Esophagus squamous epithelium (tissue), 5 donors: Measurements from ENCODE around the gene NDRG3. TPM values are rescaled to one million over a fixed set of nuclear protein-coding genes. Genes with fewer than 3 reads are reported as not detected.

Experiments used
- DNase-seq: peaks from one replicate; lab custom pipeline; 2025; lab: John Stamatoyannopoulos, UW
- H3K27ac ChIP-seq, 4 donors: fragments of 200-600 bp; sonication (generic); one replicate each; pipeline ENCODE4 v1.5.1; 2016 to 2019; ENCODE audit warnings: mild to moderate bottlenecking in 1 of 4
- H3K27me3 ChIP-seq, 4 donors: fragments of 200-600 bp; sonication (generic); 1 replicate in 3 of 4; 2 replicates in 1 of 4; pipeline versions ENCODE4 v1.5.1 to v1.6.0; 2017 to 2021; ENCODE audit warnings: antibody characterized with exemption in 1 of 4
- H3K36me3 ChIP-seq, 3 donors: fragments of 200-600 bp; sonication (generic); one replicate each; pipeline ENCODE4 v1.5.1; 2016 to 2019
- H3K4me1 ChIP-seq, 3 donors: fragments of 200-600 bp; sonication (generic); one replicate each; pipeline ENCODE4 v1.5.1; 2017 to 2019
- H3K4me3 ChIP-seq, 4 donors: fragments of 200-600 bp; sonication (generic); 1 replicate in 3 of 4; 2 replicates in 1 of 4; pipeline ENCODE4 v1.5.1; 2016 to 2019; ENCODE audit warnings: mild to moderate bottlenecking in 2 of 4, moderate library complexity in 1 of 4
- H3K9me3 ChIP-seq, 3 donors: fragments of 200-600 bp; sonication (generic); one replicate each; pipeline ENCODE4 v1.5.1; 2016 to 2019
- POLR2A ChIP-seq, 4 donors: fragments of 450-650 bp; IDR thresholded peaks; one replicate each; pipeline ENCODE4 v1.6.1; 2017; ENCODE audit warnings: antibody characterized with exemption in 4 of 4, mild to moderate bottlenecking in 4 of 4, moderate library complexity in 3 of 4
- WGBS, 2 donors: methylation state at CpG; one replicate each; pipeline ENCODE4 v1.1.5; 2018; 5-methylcytosine and 5-hydroxymethylcytosine counted together
- intact Hi-C: fragments of 100-400 bp; cut with DNase I; formaldehyde crosslinking; loops from one replicate; pipeline ENCODE4 v1.15.0; 2022
- total RNA-seq, 4 donors: library from RNA; depleted of rRNA; stranded (reverse); fragments of >200 nt; gene quantifications; one replicate each; pipeline ENCODE4 v1.1.0, GENCODE V29; 2016
- TF ChIP-seq, protein P1 (sequence below), 6 experiments: fragments of 450-650 bp in 4 of 6; fragments of 200-600 bp in 2 of 6; sonication (generic) in 2 of 6; IDR thresholded peaks; one replicate each; pipeline ENCODE4 v1.5.1; 2016 to 2019; ENCODE audit warnings: antibody characterized with exemption in 6 of 6, mild to moderate bottlenecking in 4 of 6, moderate library complexity in 4 of 6
- donor health status: DM: yes; HTN: yes; CAD: no.

The NDRG3 gene
- 10 to 100 TPM; 13.9 to 23.5 (median 18.1) TPM for total RNA-seq

DNA sequence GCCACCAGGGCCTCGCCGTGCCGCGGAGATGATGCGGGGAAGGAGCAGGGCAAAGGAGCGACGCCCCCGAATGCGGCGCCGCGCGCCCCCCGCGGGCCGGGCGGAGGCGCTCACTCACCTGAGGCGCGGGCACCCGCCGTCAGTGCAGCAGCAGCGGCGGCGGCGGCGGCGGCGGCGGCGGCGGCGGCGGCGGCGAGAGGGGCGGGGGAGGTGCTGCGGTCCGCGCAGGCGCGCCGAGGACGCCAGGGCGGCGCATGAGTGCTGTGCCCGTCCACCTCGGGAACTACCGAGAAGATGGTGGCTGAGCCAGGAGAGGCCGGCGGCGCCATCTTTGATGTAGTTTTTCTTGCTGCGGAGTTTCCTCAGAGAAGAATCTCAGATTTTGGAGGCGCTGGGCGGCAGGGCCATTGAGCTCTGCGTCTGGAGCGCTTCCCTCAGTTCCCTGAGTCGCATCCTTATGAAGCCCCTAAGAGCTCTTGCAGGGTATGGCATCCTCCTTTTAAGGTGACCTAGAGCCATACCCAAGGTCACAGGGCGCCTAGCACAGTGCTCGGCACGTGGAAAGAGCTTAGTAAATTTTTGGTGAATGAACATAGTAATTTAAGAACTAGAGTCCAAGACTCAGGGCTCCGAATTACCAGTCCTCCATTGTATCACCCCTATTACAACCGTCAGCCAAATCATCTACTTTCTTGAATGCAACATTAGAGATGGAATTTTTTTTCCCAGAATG lies at the start of gene NDRG3:
Gene NDRG3 (minus strand): TSS at position 164 of the 733 bp plus-strand sequence. CDS start 24,355 bp downstream, outside the sequence.
- H3K9me3 ChIP-seq, result no peaks in the 10 kb centered on the region
- TF ChIP-seq POLR2A (IDR thresholded peaks at IDR 0.05), result no peak
- TF ChIP-seq, protein P1, sequence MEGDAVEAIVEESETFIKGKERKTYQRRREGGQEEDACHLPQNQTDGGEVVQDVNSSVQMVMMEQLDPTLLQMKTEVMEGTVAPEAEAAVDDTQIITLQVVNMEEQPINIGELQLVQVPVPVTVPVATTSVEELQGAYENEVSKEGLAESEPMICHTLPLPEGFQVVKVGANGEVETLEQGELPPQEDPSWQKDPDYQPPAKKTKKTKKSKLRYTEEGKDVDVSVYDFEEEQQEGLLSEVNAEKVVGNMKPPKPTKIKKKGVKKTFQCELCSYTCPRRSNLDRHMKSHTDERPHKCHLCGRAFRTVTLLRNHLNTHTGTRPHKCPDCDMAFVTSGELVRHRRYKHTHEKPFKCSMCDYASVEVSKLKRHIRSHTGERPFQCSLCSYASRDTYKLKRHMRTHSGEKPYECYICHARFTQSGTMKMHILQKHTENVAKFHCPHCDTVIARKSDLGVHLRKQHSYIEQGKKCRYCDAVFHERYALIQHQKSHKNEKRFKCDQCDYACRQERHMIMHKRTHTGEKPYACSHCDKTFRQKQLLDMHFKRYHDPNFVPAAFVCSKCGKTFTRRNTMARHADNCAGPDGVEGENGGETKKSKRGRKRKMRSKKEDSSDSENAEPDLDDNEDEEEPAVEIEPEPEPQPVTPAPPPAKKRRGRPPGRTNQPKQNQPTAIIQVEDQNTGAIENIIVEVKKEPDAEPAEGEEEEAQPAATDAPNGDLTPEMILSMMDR (IDR thresholded peaks at IDR 0.05), result peak in 2 of 6 experiments; percentile 13
- H3K4me3 ChIP-seq, result peak within 1 kb of the TSS; percentile 67 to 99 (median 88)
- H3K4me1 ChIP-seq, result peaks cover 14 to 27% (median 15%) of the 10 kb centered on the region in 3 donors
- WGBS, 2 donors, result 10 to 22% methylated on average over 6 to 14 of the region's 63 CpGs
- no peaks in the 10 kb centered on the region for H3K27me3 ChIP-seq
- peak within 1 kb of the TSS; percentile 72 to 82 (median 75) for H3K27ac ChIP-seq
- intact Hi-C loops, result no loop called here
- H3K36me3 ChIP-seq, result peaks cover 0 to 3% (median 0%) of the 10 kb centered on the region in 3 donors
- DNase-seq, result peak; percentile 63

DNA sequence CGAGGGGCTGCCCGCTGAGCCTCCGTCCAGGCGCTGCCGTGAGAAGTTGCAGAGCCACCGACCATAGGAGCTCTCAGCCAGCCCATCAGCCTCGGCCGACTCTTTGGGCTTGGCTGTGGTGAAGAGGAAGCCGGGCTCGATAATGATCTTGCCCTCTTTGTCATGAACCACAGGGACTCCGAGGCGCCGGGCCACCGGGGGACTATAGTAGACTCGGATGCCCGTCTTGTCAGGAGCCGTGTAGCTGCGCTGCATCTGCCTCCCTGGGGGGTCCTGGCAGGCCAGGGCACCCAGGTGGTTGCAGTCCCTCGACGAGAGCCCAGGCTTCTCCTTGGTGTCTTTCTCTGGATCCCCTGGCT lies 48.2 kb upstream of the NDRG3 start:
- Histone ChIP-seq H3K4me1 (peaks cover 0 to 7% (median 0%) of the 10 kb centered on the region in 3 donors), H3K27ac (no peak overlapping the region), H3K9me3 (no peaks in the 10 kb centered on the region), H3K27me3 (no peaks in the 10 kb centered on the region), H3K4me3 (no peak overlapping the region), H3K36me3 (peaks cover 35 to 97% (median 42%) of the 10 kb centered on the region in 3 donors)
- intact Hi-C loops, result no loop called here
- no peak for DNase-seq
- no peak for TF ChIP-seq POLR2A (IDR thresholded peaks at IDR 0.05)
- TF ChIP-seq, protein P1 (IDR thresholded peaks at IDR 0.05), result no peak
- WGBS, 2 donors, result 89 to 95% methylated on average over 4 to 5 of the region's 20 CpGs

- DNase-seq, result no peak
- TF ChIP-seq, protein P1 (IDR thresholded peaks at IDR 0.05), result no peak
- no peak for TF ChIP-seq POLR2A (IDR thresholded peaks at IDR 0.05)
- no peaks in the 10 kb centered on the region for H3K27me3 ChIP-seq
- 87 to 92% methylated on average over 15 of the region's 36 CpGs for WGBS, 2 donors
- H3K27ac ChIP-seq, result no peak overlapping the region
- intact Hi-C loops, result no loop called here
- no peak overlapping the region for H3K4me3 ChIP-seq
- H3K4me1 ChIP-seq, result peaks cover 0 to 7% (median 0%) of the 10 kb centered on the region in 3 donors
- peaks cover 35 to 97% (median 42%) of the 10 kb centered on the region in 3 donors for H3K36me3 ChIP-seq
- no peaks in the 10 kb centered on the region for H3K9me3 ChIP-seq
Measured at GRCh38 chr20:36793294-36794115, 47.6 kb upstream of the NDRG3 start.

GRCh38 chr20:36792422-36792821 lies 46.5 kb upstream of the NDRG3 start:
- TF ChIP-seq POLR2A (IDR thresholded peaks at IDR 0.05), result no peak
- TF ChIP-seq, protein P1 (IDR thresholded peaks at IDR 0.05), result peak in 3 of 6 experiments; percentile 5 to 24 (median 12)
- 44 to 60% methylated on average over 3 of the region's 3 CpGs for WGBS, 2 donors
- intact Hi-C loops, result no loop called here
- Histone ChIP-seq H3K4me1 (peaks cover 0 to 7% (median 0%) of the 10 kb centered on the region in 3 donors), H3K27me3 (no peaks in the 10 kb centered on the region), H3K4me3 (no peak overlapping the region), H3K27ac (no peak overlapping the region), H3K9me3 (no peaks in the 10 kb centered on the region), H3K36me3 (peaks cover 26 to 97% (median 35%) of the 10 kb centered on the region in 3 donors)
- DNase-seq, result no peak
